ENCODE data around the gene BPHL.
"Not testable (repeated sequence)": the region's sequence is repeated elsewhere in the genome, so short reads cannot be mapped to it uniquely, and the experiment has no call there.

DNA sequence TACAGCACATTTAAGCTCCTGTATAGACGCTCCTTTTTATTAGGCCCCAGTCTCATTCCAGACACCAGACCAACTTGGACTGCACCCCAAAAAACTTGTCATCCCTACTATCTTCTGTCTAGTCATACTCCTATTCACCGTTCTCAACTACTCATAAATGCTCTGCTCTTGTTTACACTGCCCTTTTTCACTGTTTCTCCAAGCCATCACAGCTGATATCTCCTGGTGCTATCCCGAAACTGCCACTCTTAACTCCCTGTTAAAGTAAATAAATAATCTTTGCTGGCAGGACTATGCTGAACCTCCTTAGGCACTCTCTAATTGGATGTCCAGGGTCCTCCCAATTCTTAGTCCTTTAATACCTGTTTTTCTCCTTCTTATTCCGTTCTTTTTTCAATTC is 54.3 kb downstream of the BPHL start:
- TF ChIP-seq, protein P1, sequence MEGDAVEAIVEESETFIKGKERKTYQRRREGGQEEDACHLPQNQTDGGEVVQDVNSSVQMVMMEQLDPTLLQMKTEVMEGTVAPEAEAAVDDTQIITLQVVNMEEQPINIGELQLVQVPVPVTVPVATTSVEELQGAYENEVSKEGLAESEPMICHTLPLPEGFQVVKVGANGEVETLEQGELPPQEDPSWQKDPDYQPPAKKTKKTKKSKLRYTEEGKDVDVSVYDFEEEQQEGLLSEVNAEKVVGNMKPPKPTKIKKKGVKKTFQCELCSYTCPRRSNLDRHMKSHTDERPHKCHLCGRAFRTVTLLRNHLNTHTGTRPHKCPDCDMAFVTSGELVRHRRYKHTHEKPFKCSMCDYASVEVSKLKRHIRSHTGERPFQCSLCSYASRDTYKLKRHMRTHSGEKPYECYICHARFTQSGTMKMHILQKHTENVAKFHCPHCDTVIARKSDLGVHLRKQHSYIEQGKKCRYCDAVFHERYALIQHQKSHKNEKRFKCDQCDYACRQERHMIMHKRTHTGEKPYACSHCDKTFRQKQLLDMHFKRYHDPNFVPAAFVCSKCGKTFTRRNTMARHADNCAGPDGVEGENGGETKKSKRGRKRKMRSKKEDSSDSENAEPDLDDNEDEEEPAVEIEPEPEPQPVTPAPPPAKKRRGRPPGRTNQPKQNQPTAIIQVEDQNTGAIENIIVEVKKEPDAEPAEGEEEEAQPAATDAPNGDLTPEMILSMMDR (IDR thresholded peaks at IDR 0.05; ENCODE audit: low read depth, low read length) = not testable (repeated sequence)
- TF ChIP-seq EZH2phosphoT487 (IDR thresholded peaks at IDR 0.05; ENCODE audit: low read depth) = not testable (repeated sequence)
